RKO (cell line): ENCODE data around the gene CNOT6.

Experiments
- DNase-seq: peaks from one replicate; pipeline ENCODE4 v3.0.0-alpha.2; 2016; ENCODE audit warnings: low spot score

The CNOT6 gene

GRCh38 chr5:180622910-180623309 lies 128.7 kb downstream of the CNOT6 start:
- no peak for DNase-seq

GRCh38 chr5:180623411-180623834 lies 129.2 kb downstream of the CNOT6 start:
- DNase-seq: no peak

GRCh38 chr5:180623844-180624243 lies 129.7 kb downstream of the CNOT6 start:
- no peak for DNase-seq

- DNase-seq: no peak
Observed at GRCh38 chr5:180624587-180624986, 130.4 kb downstream of the CNOT6 start.

GRCh38 chr5:180625125-180625790 lies 131.1 kb downstream of the CNOT6 start:
- DNase-seq: no peak

- DNase-seq: no peak
Observed at GRCh38 chr5:180625791-180626660, 131.8 kb downstream of the CNOT6 start.

GRCh38 chr5:180626661-180627385 lies 132.6 kb downstream of the CNOT6 start:
- no peak for DNase-seq

- DNase-seq: no peak
Observed at GRCh38 chr5:180627386-180628120, 133.4 kb downstream of the CNOT6 start.
